ENCODE data around the gene MMP28.

Gene MMP28

GRCh38 chr17:35735036-35735805 lies 60.2 kb downstream of the MMP28 start:
- no peaks in the 10 kb centered on the region for H3K9me3 Mint-ChIP-seq
- H3K4me3 Mint-ChIP-seq = no peak overlapping the region
- H3K27ac Mint-ChIP-seq = no peak overlapping the region
- no peaks in the 10 kb centered on the region for H3K36me3 Mint-ChIP-seq (ENCODE audit: low read depth)
- H3K27me3 Mint-ChIP-seq = peaks cover 8% of the 10 kb centered on the region
- no peak for DNase-seq
- peaks cover 17% of the 10 kb centered on the region for H3K4me1 Mint-ChIP-seq (ENCODE audit: low read depth)

- Mint-ChIP-seq H3K36me3 (ENCODE audit: low read depth) (no peaks in the 10 kb centered on the region), H3K4me1 (ENCODE audit: low read depth) (peaks cover 21% of the 10 kb centered on the region), H3K4me3 (no peak overlapping the region), H3K27me3 (no peaks in the 10 kb centered on the region), H3K27ac (no peak overlapping the region), H3K9me3 (no peaks in the 10 kb centered on the region)
- no peak for DNase-seq
These were observed 61.0 kb downstream of the MMP28 start for GRCh38 chr17:35734396-35734795.

GRCh38 chr17:35733366-35733765 lies 62.1 kb downstream of the MMP28 start:
- no peak overlapping the region for H3K4me3 Mint-ChIP-seq
- H3K27ac Mint-ChIP-seq = no peak overlapping the region
- H3K36me3 Mint-ChIP-seq (ENCODE audit: low read depth) = peaks cover 5% of the 10 kb centered on the region
- H3K4me1 Mint-ChIP-seq (ENCODE audit: low read depth) = peaks cover 21% of the 10 kb centered on the region
- no peaks in the 10 kb centered on the region for H3K27me3 Mint-ChIP-seq
- H3K9me3 Mint-ChIP-seq = no peaks in the 10 kb centered on the region
- no peak for DNase-seq

GRCh38 chr17:35732806-35733136 lies 62.7 kb downstream of the MMP28 start:
- Mint-ChIP-seq H3K9me3 (no peaks in the 10 kb centered on the region), H3K4me1 (ENCODE audit: low read depth) (peaks cover 21% of the 10 kb centered on the region), H3K36me3 (ENCODE audit: low read depth) (peaks cover 11% of the 10 kb centered on the region), H3K4me3 (peak overlapping the region; percentile 74), H3K27ac (no peak overlapping the region), H3K27me3 (no peaks in the 10 kb centered on the region)
- no peak for DNase-seq

GRCh38 chr17:35731917-35732805 lies 63.3 kb downstream of the MMP28 start:
- peak overlapping the region; percentile 74 for H3K4me3 Mint-ChIP-seq
- no peaks in the 10 kb centered on the region for H3K27me3 Mint-ChIP-seq
- no peaks in the 10 kb centered on the region for H3K9me3 Mint-ChIP-seq
- peaks cover 21% of the 10 kb centered on the region for H3K4me1 Mint-ChIP-seq (ENCODE audit: low read depth)
- DNase-seq = no peak
- peaks cover 14% of the 10 kb centered on the region for H3K36me3 Mint-ChIP-seq (ENCODE audit: low read depth)
- H3K27ac Mint-ChIP-seq = peak overlapping the region; percentile 50

GRCh38 chr17:35731239-35731916 lies 64.1 kb downstream of the MMP28 start, which contains the start of gene RASL10B:
TSS of gene RASL10B (plus strand) at chr17:35731639. CDS start at chr17:35735185, 3,546 bp downstream.
- DNase-seq = peak; percentile 73
- Mint-ChIP-seq H3K27ac (peak within 1 kb of the TSS; percentile 84), H3K27me3 (no peaks in the 10 kb centered on the region), H3K4me1 (ENCODE audit: low read depth) (peaks cover 21% of the 10 kb centered on the region), H3K36me3 (ENCODE audit: low read depth) (peaks cover 15% of the 10 kb centered on the region), H3K9me3 (no peaks in the 10 kb centered on the region), H3K4me3 (peak within 1 kb of the TSS; percentile 76)

- Mint-ChIP-seq H3K4me1 (ENCODE audit: low read depth) (peaks cover 21% of the 10 kb centered on the region), H3K36me3 (ENCODE audit: low read depth) (peaks cover 23% of the 10 kb centered on the region), H3K27me3 (no peaks in the 10 kb centered on the region), H3K27ac (peak overlapping the region; percentile 84), H3K4me3 (peak overlapping the region; percentile 76), H3K9me3 (no peaks in the 10 kb centered on the region)
- DNase-seq = no peak
These were observed 64.9 kb downstream of the MMP28 start for GRCh38 chr17:35730400-35731005.

GRCh38 chr17:35729405-35729833 lies 66.0 kb downstream of the MMP28 start:
- DNase-seq = no peak
- H3K4me1 Mint-ChIP-seq (ENCODE audit: low read depth) = peaks cover 21% of the 10 kb centered on the region
- peaks cover 33% of the 10 kb centered on the region for H3K36me3 Mint-ChIP-seq (ENCODE audit: low read depth)
- H3K4me3 Mint-ChIP-seq = no peak overlapping the region
- H3K27me3 Mint-ChIP-seq = no peaks in the 10 kb centered on the region
- H3K9me3 Mint-ChIP-seq = no peaks in the 10 kb centered on the region
- peak overlapping the region; percentile 69 for H3K27ac Mint-ChIP-seq

- H3K36me3 Mint-ChIP-seq (ENCODE audit: low read depth) = peaks cover 42% of the 10 kb centered on the region
- H3K27ac Mint-ChIP-seq = no peak overlapping the region
- H3K9me3 Mint-ChIP-seq = no peaks in the 10 kb centered on the region
- no peak for DNase-seq
- peaks cover 21% of the 10 kb centered on the region for H3K4me1 Mint-ChIP-seq (ENCODE audit: low read depth)
- H3K27me3 Mint-ChIP-seq = no peaks in the 10 kb centered on the region
- no peak overlapping the region for H3K4me3 Mint-ChIP-seq
These were observed 66.9 kb downstream of the MMP28 start for GRCh38 chr17:35728551-35728950.

GRCh38 chr17:35727635-35728034 lies 67.8 kb downstream of the MMP28 start:
- Mint-ChIP-seq H3K9me3 (no peaks in the 10 kb centered on the region), H3K4me1 (ENCODE audit: low read depth) (peaks cover 21% of the 10 kb centered on the region), H3K4me3 (no peak overlapping the region), H3K36me3 (ENCODE audit: low read depth) (peaks cover 51% of the 10 kb centered on the region), H3K27ac (no peak overlapping the region), H3K27me3 (no peaks in the 10 kb centered on the region)
- no peak for DNase-seq

GRCh38 chr17:35726953-35727460 lies 68.4 kb downstream of the MMP28 start:
- H3K27ac Mint-ChIP-seq = no peak overlapping the region
- H3K4me3 Mint-ChIP-seq = no peak overlapping the region
- no peaks in the 10 kb centered on the region for H3K27me3 Mint-ChIP-seq
- H3K36me3 Mint-ChIP-seq (ENCODE audit: low read depth) = peaks cover 58% of the 10 kb centered on the region
- no peaks in the 10 kb centered on the region for H3K9me3 Mint-ChIP-seq
- peaks cover 16% of the 10 kb centered on the region for H3K4me1 Mint-ChIP-seq (ENCODE audit: low read depth)
- no peak for DNase-seq

GRCh38 chr17:35726127-35726952 lies 69.1 kb downstream of the MMP28 start:
- no peak for DNase-seq
- Mint-ChIP-seq H3K4me1 (ENCODE audit: low read depth) (peaks cover 15% of the 10 kb centered on the region), H3K27me3 (no peaks in the 10 kb centered on the region), H3K4me3 (no peak overlapping the region), H3K27ac (peak overlapping the region; percentile 51), H3K9me3 (no peaks in the 10 kb centered on the region), H3K36me3 (ENCODE audit: low read depth) (peaks cover 64% of the 10 kb centered on the region)

GRCh38 chr17:35725802-35726126 lies 69.7 kb downstream of the MMP28 start:
- Mint-ChIP-seq H3K4me1 (ENCODE audit: low read depth) (peaks cover 9% of the 10 kb centered on the region), H3K27ac (peak overlapping the region; percentile 51), H3K4me3 (no peak overlapping the region), H3K36me3 (ENCODE audit: low read depth) (peaks cover 70% of the 10 kb centered on the region), H3K27me3 (no peaks in the 10 kb centered on the region), H3K9me3 (no peaks in the 10 kb centered on the region)
- DNase-seq = no peak
